Posterior cingulate gyrus (tissue), 11 donors: Measurements from ENCODE around the gene PIGZ.

Experiments used
- DNase-seq, 10 donors: peaks; one replicate each; pipeline versions ENCODE4 v3.0.0 to v3.0.0-alpha.2; 2020 to 2021; ENCODE audit warnings: mixed read lengths in 3 of 10
- intact Hi-C: fragments of 100-400 bp; cut with DNase I; formaldehyde crosslinking; loops from one replicate; pipeline ENCODE4 v1.15.1; 2023

Gene PIGZ

GRCh38 chr3:196985954-196986885 is 17.6 kb upstream of the PIGZ start:
- intact Hi-C loops: no loop called here
- peak in 2 of 10 donors; percentile 35 to 43 for DNase-seq

DNA sequence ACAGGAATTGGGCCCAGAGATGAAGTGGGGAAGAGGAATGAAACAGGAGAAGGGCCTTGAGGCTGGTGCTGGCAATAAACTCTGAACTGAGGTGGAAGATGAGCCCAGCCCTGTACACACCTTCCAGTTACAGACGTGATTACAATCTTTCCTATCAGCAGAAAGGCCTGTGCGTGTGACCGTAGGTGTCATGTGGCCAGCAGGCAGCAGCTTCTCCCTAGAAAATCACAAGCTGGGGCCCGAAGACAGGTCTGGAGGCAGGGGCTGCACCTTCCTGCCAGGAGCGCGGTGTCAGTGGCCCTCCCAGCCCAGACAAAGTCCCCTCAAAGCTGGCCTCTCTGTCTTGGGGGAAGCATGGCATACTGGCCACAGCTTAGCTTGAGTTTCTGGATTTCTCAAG is 16.7 kb upstream of the PIGZ start:
- DNase-seq: peak in 1 of 10 donors; percentile 56
- intact Hi-C loops: no loop called here

DNA sequence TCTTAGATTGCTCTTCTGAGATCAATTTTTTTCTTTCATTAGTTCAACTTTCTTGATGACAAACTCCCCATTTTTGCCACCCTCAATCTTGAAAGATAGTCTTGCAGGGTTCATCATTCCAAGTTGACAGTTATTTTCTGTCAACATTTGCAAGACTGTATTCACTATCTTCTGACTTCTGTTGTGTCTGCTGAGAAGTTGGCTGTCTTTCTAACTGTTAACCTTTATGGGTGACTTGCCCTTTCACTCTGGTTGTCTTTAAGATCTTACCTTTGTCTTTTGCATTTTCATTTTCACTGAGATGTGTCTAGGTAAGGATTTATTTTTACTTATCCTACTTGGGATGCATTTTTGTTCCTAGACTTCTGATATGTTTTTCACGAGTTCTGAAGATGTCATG is 14.6 kb upstream of the PIGZ start:
- no peak for DNase-seq

DNA sequence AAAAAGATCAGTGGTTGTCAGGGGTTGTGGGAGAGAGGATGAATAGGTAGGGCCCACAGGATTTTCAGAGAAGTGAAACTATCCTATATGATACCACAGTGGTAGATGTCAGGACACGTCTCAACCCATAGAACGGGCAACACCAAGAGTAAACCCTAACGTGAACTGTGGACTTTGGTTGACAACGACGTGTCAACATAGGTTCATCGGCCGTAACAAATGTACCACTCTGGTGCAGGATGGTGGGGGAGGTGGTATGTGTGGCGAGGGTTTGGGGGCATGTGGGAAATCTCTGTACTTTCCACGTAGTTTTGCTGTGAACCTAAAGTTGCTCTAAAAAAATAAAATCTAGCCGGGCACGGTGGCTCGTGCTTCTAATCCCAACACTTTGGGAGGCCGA is 13.0 kb upstream of the PIGZ start:
- no peak for DNase-seq
- intact Hi-C loops: no loop called here

More for the DNA sequence above, 14.6 kb upstream of the PIGZ start:
- intact Hi-C loops: no loop called here

DNA sequence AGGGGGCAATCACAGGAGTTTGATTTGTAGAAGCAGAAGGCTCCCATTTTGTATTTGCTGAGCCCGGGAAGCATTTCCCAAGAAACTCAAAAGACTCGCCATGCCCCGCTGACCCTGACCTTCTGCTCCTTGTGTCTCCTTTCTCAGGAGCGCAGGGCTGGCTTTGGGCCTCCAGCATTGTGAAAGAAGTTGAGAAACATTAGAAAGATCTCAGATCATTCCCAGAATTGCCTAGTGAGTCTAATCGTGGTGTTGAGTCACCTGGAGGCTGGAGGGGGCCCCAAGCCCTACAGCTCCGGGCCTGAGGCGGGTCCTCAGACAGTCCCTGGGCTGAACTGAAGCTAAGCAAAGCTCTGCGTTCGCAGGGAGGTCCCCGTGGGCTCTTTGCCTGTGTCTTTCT is 10.9 kb upstream of the PIGZ start:
- peak in 1 of 10 donors; percentile 49 for DNase-seq
- intact Hi-C loops: no loop called here

DNA sequence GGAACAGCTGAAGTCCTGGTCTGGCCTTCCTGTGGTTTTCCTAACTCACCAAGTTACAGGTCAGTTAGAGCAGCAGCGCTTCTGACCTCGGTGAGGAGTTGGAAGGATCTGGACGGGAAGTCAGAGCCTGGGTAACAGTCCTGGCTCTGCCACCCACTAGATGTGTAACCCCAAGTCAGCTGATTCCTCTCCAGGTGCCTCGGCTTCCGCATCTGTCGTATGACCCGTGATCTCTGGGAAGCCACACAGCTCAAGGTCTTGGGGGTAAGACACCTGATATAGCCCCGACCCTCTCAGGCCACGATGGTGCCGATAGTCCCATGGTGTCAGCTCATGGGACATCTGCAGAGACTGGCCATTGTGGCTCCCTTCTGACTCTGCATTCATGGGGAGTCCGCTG is 8.3 kb upstream of the PIGZ start:
- DNase-seq: peak in 1 of 10 donors; percentile 49
- intact Hi-C loops: no loop called here

- no peak for DNase-seq
- intact Hi-C loops: no loop called here
Observed at GRCh38 chr3:196975349-196975748, 6.7 kb upstream of the PIGZ start.

- intact Hi-C loops: no loop called here
- no peak for DNase-seq
Observed at GRCh38 chr3:196974661-196975060, 6.0 kb upstream of the PIGZ start.

DNA sequence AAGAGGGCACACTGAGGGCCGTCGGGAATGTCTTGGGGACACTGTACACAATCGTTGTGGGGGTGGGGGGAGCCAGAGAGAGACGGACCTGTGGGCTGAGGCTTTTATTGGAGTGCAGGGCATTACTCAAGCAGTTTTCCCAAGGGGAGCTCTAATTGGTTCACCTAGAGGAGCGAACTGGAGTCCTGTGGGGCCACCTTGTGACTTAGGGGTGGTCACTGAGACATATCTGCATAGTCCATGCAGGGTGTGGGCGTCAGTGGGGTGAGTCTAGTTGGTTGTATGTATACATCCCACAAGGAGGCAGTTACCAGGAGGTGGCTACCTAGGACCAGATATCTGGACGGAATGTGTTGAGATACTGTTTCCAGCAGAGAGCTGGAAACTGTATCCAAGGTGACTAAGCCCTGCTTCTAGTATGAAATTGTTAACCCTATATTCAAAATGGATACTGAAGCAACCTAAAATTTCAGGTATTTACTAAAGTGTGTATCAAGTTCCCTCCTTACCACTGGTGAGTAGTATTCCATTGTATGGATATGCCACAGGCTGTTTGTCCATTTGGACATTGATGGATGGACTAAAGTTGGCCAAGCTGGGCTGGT is 2.6 kb upstream of the PIGZ start:
- no peak for DNase-seq
- intact Hi-C loops: loop anchor here (2.0 kb wide), 1 partner anchor 362 kb away; no protein-coding TSS in a partner anchor

DNA sequence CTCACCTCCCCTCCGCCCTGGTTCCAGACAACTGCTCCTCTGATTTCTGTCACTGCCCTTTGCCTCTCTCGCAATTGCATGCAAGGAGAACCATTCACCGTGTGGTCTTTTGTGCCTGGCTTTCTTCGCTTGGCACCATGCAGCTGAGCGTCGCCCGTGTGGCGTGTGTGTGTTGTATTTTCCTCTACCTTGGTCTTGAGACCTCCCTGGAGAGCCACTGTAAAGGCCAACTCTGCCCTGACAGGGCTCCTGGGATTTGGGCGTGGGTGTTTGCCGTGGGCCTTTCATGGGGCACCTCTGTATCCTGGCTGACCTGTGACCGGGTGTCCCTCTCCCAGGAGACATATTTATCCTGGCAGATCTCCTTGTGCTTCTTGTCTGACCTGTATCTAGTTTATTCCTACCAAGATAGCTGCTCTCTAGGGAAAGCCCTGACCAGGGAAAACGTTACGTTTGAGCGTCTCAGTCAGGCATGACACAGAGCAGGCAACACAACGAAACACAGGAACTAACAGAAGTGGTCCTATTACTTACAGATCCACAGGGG is 2.0 kb upstream of the PIGZ start:
- intact Hi-C loops: loop anchor here (2.0 kb wide), 1 partner anchor 362 kb away; no protein-coding TSS in a partner anchor
- DNase-seq: no peak

DNA sequence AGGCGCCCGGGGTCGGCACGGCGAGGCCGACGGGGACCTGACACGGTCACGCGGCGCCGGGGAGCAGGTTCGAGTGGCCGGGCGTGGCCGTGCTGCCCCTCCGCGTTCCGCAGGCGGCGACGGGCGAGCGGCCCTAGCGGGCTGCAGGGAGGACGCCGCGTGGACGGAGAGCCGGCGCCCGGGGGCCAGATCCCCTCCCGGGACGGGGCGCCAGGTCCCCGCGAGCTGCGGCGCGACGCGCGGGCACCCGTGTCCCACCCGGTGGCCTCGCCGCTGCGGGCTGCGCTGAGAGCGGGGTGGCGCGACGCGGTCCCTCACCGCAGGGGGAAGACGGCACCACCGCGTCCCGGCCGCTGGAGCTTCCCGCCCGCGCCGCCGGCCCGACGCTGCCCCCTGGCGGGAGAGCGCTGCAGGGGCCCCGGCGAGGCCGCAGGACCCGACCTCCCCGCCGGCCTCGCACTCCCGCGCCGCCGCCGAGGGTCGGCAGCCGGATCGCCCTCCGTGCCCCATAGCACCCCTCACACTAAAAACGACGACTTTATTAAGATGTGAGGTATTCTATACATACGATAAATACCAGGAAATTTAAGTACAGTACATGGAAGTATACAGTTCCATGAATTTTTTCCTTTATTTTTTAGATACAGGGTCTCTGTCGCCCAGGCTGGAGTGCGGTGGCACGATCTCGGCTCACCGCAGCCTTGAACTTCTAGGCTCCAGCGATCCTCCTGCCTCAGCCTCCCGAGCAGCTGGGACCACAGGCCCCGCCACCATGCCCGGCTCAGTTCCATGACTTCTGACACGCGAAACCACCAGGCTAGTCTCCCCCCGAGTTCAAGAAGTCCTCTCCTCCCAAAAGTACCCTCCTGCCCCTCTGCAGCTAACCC is 1.3 kb upstream of the PIGZ start:
- peak in 6 of 10 donors; percentile 35 to 92 (median 59) for DNase-seq
- intact Hi-C loops: loop anchor here (2.0 to 10.0 kb wide), 2 partner anchors 135 to 361 kb away; no protein-coding TSS in a partner anchor

- peak in 2 of 10 donors; percentile 22 to 79 for DNase-seq
- intact Hi-C loops: loop anchor here (10.0 kb wide), 1 partner anchor 134 kb away; no protein-coding TSS in a partner anchor
Observed at GRCh38 chr3:196969134-196969659, 564 bp upstream of the PIGZ start.

DNA sequence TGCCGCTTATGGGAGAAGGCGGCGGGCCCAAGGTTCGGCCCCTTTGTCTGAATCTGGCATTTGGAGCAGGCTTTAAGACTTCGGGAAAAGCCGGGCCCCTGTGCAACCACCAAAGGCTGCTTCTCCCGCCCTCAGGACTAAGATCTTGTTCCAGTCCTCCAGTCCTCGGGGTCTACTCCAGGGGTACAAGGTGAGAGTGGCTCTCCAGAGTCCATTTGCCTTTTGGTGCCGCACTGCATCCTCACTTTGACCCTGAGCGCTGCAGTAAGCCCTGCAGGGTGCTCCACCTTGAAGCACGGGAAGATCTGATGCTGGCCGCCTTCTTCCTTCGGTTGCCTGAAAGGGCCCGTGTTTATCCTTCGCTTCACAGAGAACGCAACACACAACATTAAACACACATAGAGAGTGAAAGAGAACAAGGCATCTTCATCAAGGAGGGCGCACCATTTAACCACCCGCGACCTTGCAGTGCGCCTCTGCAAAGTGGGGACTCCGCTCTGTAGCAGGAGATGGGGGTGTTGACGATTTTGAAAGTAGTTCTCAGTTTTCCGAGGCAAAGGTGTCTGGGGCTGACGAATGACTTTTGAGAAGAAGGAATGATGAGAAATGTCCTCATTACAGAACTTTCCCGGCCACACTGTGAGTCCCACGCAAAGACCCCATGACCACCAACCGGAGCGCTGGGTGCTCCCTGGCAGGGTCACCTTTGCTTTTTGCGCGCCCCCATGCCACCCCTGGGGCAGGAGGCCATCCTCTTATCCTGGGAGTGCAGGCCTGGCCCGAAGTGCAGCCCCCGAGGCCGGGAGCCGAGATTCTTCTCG is 1.0 kb downstream of the PIGZ start:
- no peak for DNase-seq
- intact Hi-C loops: loop anchor here (10.0 kb wide), 1 partner anchor 133 kb away; no protein-coding TSS in a partner anchor

GRCh38 chr3:196966526-196967401 is 1.9 kb downstream of the PIGZ start:
- peak in 1 of 10 donors; percentile 57 for DNase-seq
- intact Hi-C loops: loop anchor here (10.0 kb wide), 1 partner anchor 132 kb away; no protein-coding TSS in a partner anchor

- intact Hi-C loops: loop anchor here (10.0 kb wide), 1 partner anchor 131 kb away; no protein-coding TSS in a partner anchor
- no peak for DNase-seq
Observed at GRCh38 chr3:196965804-196966173, 2.8 kb downstream of the PIGZ start.

DNA sequence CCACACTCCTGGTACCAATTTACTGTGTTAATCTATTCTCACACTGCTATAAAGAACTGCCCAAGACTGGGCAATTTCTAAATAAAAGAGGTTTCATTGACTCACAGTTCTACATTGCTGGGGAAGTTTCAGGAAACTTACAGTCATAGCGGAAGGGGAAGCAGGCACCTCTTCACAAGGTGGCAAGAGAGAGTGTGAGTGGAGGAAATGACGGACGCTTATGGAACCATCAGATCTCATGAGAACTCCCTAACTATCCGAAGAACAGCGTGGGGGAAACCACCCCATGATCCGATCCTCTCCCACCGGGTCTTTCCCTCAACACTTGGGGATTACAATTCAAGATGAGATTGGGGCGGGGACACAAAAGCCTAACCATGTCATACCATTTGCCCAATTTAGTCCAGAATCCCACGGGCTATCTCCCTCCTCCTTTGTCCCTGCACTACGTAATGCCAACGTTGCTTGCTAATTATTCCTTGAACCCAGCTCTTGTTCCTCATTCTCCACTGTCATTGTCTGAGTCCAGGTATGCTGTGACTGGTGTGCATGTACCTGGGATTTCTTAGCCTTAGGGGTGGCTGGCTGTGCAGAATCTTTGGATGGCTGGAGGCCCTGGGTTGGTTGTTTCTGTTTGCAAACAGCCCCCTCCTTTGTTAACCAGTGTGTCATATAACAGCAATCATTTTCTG is 3.4 kb downstream of the PIGZ start:
- intact Hi-C loops: loop anchor here (10.0 kb wide), 1 partner anchor 130 kb away; no protein-coding TSS in a partner anchor
- DNase-seq: no peak

DNA sequence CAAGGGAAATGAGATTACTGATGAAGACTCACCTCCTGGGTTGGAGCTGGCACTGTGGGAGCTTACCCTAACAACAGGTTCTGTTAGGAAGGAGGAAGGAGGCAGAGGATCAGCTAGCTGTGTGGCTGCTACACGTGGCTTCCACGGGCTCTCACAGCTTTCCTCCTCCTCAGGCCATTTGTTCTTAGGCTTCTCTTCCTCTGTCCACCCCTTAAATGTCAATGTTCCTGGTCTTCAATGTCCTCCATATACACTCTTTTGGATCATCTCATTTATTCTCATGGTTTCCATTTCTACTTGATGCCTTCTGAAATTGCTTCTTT is 5.0 kb downstream of the PIGZ start:
- DNase-seq: no peak
- intact Hi-C loops: loop anchor here (10.0 kb wide), 1 partner anchor 129 kb away; no protein-coding TSS in a partner anchor
